PC-9 (cell line): Measurements from ENCODE around the gene NFASC. TPM values are rescaled to one million over a fixed set of nuclear protein-coding genes. Genes with fewer than 3 reads are reported as not detected.
A peak's percentile ranks its signal among the peaks of the same experiment; 100 is the strongest.

Source experiments
- BruUV-seq: library from RNA; stranded (reverse); fragments of 400-500 nt; replicated peaks from 2 replicates; lab custom pipeline; 2021; lab: Mats Ljungman, UMichigan
- CTCF ChIA-PET: fragments of 300-600 bp; sonication (Branson Sonifier 250); formaldehyde crosslinking; loops from one replicate; lab custom pipeline; 2022; ENCODE audit warnings: antibody characterized with exemption; lab: Charles Lee
- POLR2A ChIA-PET: fragments of 300-600 bp; sonication (Branson Sonifier 250); formaldehyde crosslinking; loops from one replicate; lab custom pipeline; 2022; ENCODE audit warnings: antibody characterized with exemption; ENCODE audit not compliant: unreplicated experiment; lab: Charles Lee
- DNase-seq, 2 experiments: peaks; one replicate each; pipeline versions ENCODE4 v3.0.0 to v3.0.0-alpha.2; 2015 to 2022; ENCODE audit warnings: mixed read lengths in 1 of 2
- H2AFZ ChIP-seq: fragments of 200-600 bp; sonication (generic); 2 replicates; pipeline ENCODE4 v1.8.1; 2017; ENCODE audit warnings: antibody characterized with exemption
- H3F3A ChIP-seq: fragments of 200-600 bp; sonication (generic); 2 replicates; pipeline ENCODE4 v1.8.1; 2017; ENCODE audit warnings: antibody characterized with exemption, mild to moderate bottlenecking, low read depth; ENCODE audit not compliant: insufficient read depth
- H3K27ac ChIP-seq: fragments of 200-600 bp; sonication (generic); 2 replicates; pipeline ENCODE4 v1.6.1; 2016; ENCODE audit warnings: mixed run types
- H3K27me3 ChIP-seq: fragments of 200-600 bp; sonication (generic); 2 replicates; pipeline ENCODE4 v1.6.1; 2016; ENCODE audit warnings: low read depth, mixed run types; ENCODE audit not compliant: insufficient read depth
- H3K36me3 ChIP-seq: fragments of 200-600 bp; sonication (generic); 2 replicates; pipeline ENCODE4 v1.6.1; 2016; ENCODE audit warnings: low read depth, mixed run types
- H3K4me1 ChIP-seq: fragments of 200-600 bp; sonication (generic); replicated peaks from 2 replicates; pipeline ENCODE4 v1.6.1; 2016; ENCODE audit warnings: mixed run types; ENCODE audit not compliant: insufficient read depth
- H3K4me2 ChIP-seq: fragments of 200-600 bp; sonication (generic); 2 replicates; pipeline ENCODE4 v1.6.1; 2017; ENCODE audit warnings: mixed run types
- H3K4me3 ChIP-seq: fragments of 200-600 bp; sonication (generic); 2 replicates; pipeline ENCODE4 v1.6.1; 2016; ENCODE audit warnings: mixed run types
- H3K79me2 ChIP-seq: fragments of 200-600 bp; sonication (generic); 2 replicates; pipeline ENCODE4 v1.6.1; 2017; ENCODE audit warnings: low read depth, mixed run types
- H3K9me2 ChIP-seq: fragments of 200-600 bp; sonication (generic); 2 replicates; pipeline ENCODE4 v1.8.1; 2017; ENCODE audit warnings: mild to moderate bottlenecking; ENCODE audit not compliant: insufficient read depth
- H3K9me3 ChIP-seq: fragments of 200-600 bp; sonication (generic); 2 replicates; pipeline ENCODE4 v1.8.1; 2016; ENCODE audit warnings: low read depth; ENCODE audit not compliant: insufficient read depth
- H4K20me1 ChIP-seq: fragments of 200-600 bp; sonication (generic); 2 replicates; pipeline ENCODE4 v1.8.1; 2017; ENCODE audit not compliant: insufficient read depth
- EZH2 ChIP-seq: fragments of 200-600 bp; sonication (generic); IDR thresholded peaks from 2 replicates; pipeline ENCODE4 v1.8.0; 2017; ENCODE audit warnings: antibody characterized with exemption, low read depth
- intact Hi-C: fragments of 100-400 bp; cut with micrococcal nuclease; formaldehyde crosslinking; loops from one replicate; pipeline ENCODE4 v1.10.0; 2022; ENCODE audit not compliant: unreplicated experiment
- total RNA-seq: library from RNA; stranded (reverse); gene quantifications from 2 replicates; pipeline ENCODE4 v1.2.3, GENCODE V29; 2021
- TF ChIP-seq, protein P1 (sequence below): fragments of 200-600 bp; sonication (generic); conservative IDR thresholded peaks from 2 replicates; pipeline ENCODE4 v1.6.1; 2017; ENCODE audit warnings: mixed run types, antibody characterized with exemption, mild to moderate bottlenecking, moderate library complexity

NFASC gene
- total RNA-seq, 1 experiment from 2014 or later, result not detected

DNA sequence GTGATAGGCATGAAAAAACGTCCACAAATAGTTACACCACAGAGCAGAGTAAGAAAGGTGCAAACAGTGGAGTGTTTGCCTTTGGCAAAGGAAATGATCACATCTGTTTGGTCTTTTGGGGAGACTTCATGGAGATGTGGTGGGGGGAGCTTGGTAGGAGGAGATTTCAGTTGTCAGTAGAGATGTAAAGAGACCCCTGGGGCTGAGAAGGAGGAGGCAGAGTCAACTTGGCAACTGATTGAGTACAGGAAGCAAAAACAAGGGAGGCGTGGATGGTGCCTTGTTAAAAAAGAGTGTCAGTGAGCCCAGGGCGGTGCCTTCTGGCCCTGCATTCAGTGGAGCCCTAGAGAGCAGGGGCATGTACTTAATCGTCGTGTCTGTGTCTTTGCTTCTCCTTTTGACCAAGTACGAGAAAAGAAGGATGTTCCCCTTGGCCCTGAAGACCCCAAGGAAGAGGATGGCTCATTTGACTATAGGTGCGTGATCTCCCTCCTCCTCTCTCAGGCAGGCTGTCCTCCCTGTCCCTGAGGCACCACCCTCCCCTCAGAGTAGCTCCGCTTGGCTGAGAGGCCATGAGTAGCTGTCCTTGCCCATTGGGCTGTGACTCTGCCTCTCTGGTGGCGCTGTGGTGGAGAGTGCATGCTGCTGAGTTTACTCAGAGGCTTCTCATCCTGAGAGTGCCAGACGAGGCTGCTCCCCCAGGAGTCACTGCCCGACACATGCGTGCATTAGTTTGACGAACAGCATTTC, 141.9 kb downstream of the NFASC start:
- no peak for TF ChIP-seq EZH2
- Histone ChIP-seq H4K20me1 (no peaks in the 10 kb centered on the region), H3K36me3 (no peaks in the 10 kb centered on the region), H3K79me2 (no peaks in the 10 kb centered on the region), H3K27ac (no peak overlapping the region), H3K9me2 (no peaks in the 10 kb centered on the region; the same call in 1 of the 2 replicates), H3F3A (no peaks in the 10 kb centered on the region), H3K4me2 (no peak overlapping the region), H3K4me1 (no peaks in the 10 kb centered on the region), H3K9me3 (no peaks in the 10 kb centered on the region), H3K4me3 (no peak overlapping the region), H2AFZ (no peak overlapping the region), H3K27me3 (peaks cover 99% of the 10 kb centered on the region)
- CTCF ChIA-PET, result interaction anchor here (0.5 kb wide), 1 partner anchor 345 kb away, joined by 9 read pairs; no protein-coding TSS in a partner anchor
- POLR2A ChIA-PET, result no interaction called here
- DNase-seq, result no peak
- no TSS peak for BruUV-seq
- intact Hi-C loops, result no loop called here

DNA sequence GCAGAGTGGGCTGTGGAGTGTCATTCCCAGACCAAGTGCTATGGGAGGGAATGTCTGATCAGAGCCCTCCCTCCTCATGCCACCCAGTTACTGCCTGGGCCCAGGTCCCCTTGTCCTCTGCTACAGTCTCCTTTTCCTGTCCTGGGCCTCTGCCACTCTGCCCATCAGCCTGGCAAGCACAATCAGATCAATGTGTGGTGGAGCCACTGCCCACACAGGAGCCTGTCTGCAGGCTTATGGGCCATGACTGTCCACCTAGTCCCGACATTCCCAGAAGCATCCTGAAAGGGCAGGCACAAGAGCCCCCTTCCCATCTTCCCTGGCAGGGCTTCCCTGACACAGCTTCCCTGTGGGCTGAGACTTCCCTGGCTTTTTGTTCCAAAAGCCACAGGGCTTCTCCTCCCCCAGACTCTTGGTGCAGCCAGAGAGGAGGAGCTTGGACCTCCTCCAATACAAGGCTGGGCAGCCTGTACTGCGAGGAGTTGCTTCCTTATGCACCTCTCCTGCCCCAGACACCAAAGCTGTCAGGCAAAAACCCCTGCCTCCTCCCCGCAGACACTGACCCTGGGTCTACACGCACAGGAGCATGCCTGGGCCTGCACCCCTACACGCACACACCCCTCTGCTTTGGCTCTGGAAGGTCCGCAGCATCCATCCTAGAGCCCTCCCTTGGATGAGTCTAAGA, 143.2 kb downstream of the NFASC start:
- ChIA-PET POLR2A (no interaction called here), CTCF (interaction anchor here (0.7 kb wide), 1 partner anchor 24 kb away, joined by 3 read pairs; no protein-coding TSS in a partner anchor)
- Histone ChIP-seq H3K4me2 (no peak overlapping the region), H3K9me3 (no peaks in the 10 kb centered on the region), H3K79me2 (no peaks in the 10 kb centered on the region), H3K4me1 (no peaks in the 10 kb centered on the region), H4K20me1 (no peaks in the 10 kb centered on the region), H3K9me2 (no peaks in the 10 kb centered on the region; the same call in 1 of the 2 replicates), H3K4me3 (no peak overlapping the region), H3K36me3 (no peaks in the 10 kb centered on the region), H3K27ac (no peak overlapping the region), H2AFZ (no peak overlapping the region), H3K27me3 (peaks cover 99% of the 10 kb centered on the region), H3F3A (no peaks in the 10 kb centered on the region)
- TF ChIP-seq EZH2, result no peak
- TF ChIP-seq, protein P1, sequence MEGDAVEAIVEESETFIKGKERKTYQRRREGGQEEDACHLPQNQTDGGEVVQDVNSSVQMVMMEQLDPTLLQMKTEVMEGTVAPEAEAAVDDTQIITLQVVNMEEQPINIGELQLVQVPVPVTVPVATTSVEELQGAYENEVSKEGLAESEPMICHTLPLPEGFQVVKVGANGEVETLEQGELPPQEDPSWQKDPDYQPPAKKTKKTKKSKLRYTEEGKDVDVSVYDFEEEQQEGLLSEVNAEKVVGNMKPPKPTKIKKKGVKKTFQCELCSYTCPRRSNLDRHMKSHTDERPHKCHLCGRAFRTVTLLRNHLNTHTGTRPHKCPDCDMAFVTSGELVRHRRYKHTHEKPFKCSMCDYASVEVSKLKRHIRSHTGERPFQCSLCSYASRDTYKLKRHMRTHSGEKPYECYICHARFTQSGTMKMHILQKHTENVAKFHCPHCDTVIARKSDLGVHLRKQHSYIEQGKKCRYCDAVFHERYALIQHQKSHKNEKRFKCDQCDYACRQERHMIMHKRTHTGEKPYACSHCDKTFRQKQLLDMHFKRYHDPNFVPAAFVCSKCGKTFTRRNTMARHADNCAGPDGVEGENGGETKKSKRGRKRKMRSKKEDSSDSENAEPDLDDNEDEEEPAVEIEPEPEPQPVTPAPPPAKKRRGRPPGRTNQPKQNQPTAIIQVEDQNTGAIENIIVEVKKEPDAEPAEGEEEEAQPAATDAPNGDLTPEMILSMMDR, result no peak
- peak in 1 of 2 experiments; percentile 5 for DNase-seq
- intact Hi-C loops, result no loop called here
- no TSS peak for BruUV-seq

DNA sequence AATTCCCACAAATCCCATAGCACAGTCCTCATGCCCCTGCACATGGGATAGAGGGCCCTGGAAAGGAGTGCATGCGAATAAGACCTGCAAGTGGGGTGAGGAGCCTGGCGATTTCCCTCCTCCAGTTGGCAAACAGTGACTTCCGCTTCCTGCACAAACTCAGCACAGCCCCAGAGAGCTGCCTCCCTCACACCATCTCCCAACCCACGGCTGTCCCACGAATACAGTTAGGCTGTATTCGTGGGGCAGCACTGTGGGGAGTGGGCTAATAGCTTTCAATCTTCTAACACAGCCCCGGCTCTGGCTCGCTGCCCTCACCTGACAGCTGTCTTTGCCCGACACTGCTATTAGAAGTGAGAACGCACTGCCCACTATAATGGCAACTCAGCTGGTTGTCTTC, 144.1 kb downstream of the NFASC start:
- CTCF ChIA-PET, result no interaction called here
- Histone ChIP-seq H3K4me2 (no peak overlapping the region), H3F3A (no peaks in the 10 kb centered on the region), H3K9me3 (no peaks in the 10 kb centered on the region), H3K4me1 (no peaks in the 10 kb centered on the region), H4K20me1 (no peaks in the 10 kb centered on the region), H3K36me3 (no peaks in the 10 kb centered on the region), H3K27me3 (peaks cover 99% of the 10 kb centered on the region), H3K9me2 (no peaks in the 10 kb centered on the region; the same call in 1 of the 2 replicates), H3K79me2 (no peaks in the 10 kb centered on the region), H2AFZ (no peak overlapping the region), H3K27ac (no peak overlapping the region), H3K4me3 (no peak overlapping the region)
- intact Hi-C loops, result no loop called here
- TF ChIP-seq EZH2, result no peak
- TF ChIP-seq, protein P1, result no peak
- no peak for DNase-seq
- BruUV-seq, result no TSS peak
- POLR2A ChIA-PET, result no interaction called here
